ENCODE results near the gene POLR3C.
"Not testable (repeated sequence)": the region's sequence is repeated elsewhere in the genome, so short reads cannot be mapped to it uniquely, and the experiment has no call there.

Gene POLR3C

GRCh38 chr1:145786271-145786670 lies 37.7 kb upstream of the POLR3C start:
- Histone ChIP-seq H3K9me3 (ENCODE audit: control extremely low read depth in 1 of 5, control insufficient read depth in 4 of 5, insufficient read depth in 2 of 5, low read depth in 1 of 5, low read length in 4 of 5) (no peaks in the 10 kb centered on the region), H3K36me3 (ENCODE audit: control insufficient read depth in 4 of 4, insufficient read depth in 4 of 4, low read length in 3 of 4) (peaks cover 4 to 16% (median 13%) of the 10 kb centered on the region in 4 experiments), H3K4me1 (ENCODE audit: control extremely low read depth in 1 of 4, control insufficient read depth in 4 of 4, insufficient read depth in 4 of 4, low read length in 3 of 4) (no peaks in the 10 kb centered on the region), H3K27me3 (replicated peaks in 2 of 5; ENCODE audit: control insufficient read depth in 4 of 5, insufficient read depth in 5 of 5, low read length in 4 of 5) (no peaks in the 10 kb centered on the region), H3K4me3 (ENCODE audit: control insufficient read depth in 1 of 7, extremely low read depth in 1 of 7, insufficient read depth in 4 of 7, low read depth in 2 of 7, low read length in 6 of 7) (no peak overlapping the region), H3K27ac (ENCODE audit: insufficient read depth in 1 of 2, low read depth in 1 of 2, low read length in 2 of 2, poor library complexity in 1 of 2, severe bottlenecking in 2 of 2) (no peak overlapping the region)
- POLR2A ChIA-PET = no interaction called here
- DNase-seq = no peak
- WGBS (ENCODE audit: insufficient coverage) = no CpG with 5 or more reads among the region's 1 CpG
- CTCF ChIA-PET = interaction anchor here (1.4 kb wide), 1 partner anchor 17 kb away, joined by 6 read pairs; no protein-coding TSS in a partner anchor

DNA sequence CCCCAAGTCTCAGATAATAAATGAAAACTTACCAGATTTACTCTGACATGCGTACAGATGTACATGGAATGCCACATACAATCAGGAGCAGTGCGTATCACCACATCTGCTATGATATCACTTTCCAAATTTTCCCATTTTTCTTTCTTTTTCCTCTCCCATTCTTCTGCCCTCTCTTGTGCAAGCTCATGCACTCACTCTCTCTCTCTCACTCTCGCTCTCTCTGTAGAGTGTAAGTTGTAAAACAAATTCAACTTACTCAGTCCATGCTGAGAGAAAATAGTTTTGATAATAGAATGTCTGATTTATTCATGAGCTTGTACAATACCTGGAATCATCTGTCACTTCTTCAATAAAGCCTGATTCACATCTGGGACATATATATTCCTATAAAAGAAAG lies 35.4 kb upstream of the POLR3C start:
- 100% methylated on average over 1 of the region's 3 CpGs for WGBS (ENCODE audit: insufficient coverage)
- Histone ChIP-seq H3K9me3 (ENCODE audit: control extremely low read depth in 1 of 5, control insufficient read depth in 4 of 5, insufficient read depth in 2 of 5, low read depth in 1 of 5, low read length in 4 of 5) (no peaks in the 10 kb centered on the region), H3K4me1 (ENCODE audit: control extremely low read depth in 1 of 4, control insufficient read depth in 4 of 4, insufficient read depth in 4 of 4, low read length in 3 of 4) (no peaks in the 10 kb centered on the region), H3K27me3 (replicated peaks in 2 of 5; ENCODE audit: control insufficient read depth in 4 of 5, insufficient read depth in 5 of 5, low read length in 4 of 5) (no peaks in the 10 kb centered on the region), H3K4me3 (ENCODE audit: control insufficient read depth in 1 of 7, extremely low read depth in 1 of 7, insufficient read depth in 4 of 7, low read depth in 2 of 7, low read length in 6 of 7) (no peak overlapping the region), H3K36me3 (ENCODE audit: control insufficient read depth in 4 of 4, insufficient read depth in 4 of 4, low read length in 3 of 4) (peaks cover 4 to 19% (median 12%) of the 10 kb centered on the region in 4 experiments), H3K27ac (ENCODE audit: insufficient read depth in 1 of 2, low read depth in 1 of 2, low read length in 2 of 2, poor library complexity in 1 of 2, severe bottlenecking in 2 of 2) (no peak overlapping the region)
- ChIA-PET POLR2A (no interaction called here), CTCF (no interaction called here)
- DNase-seq = no peak

- WGBS (ENCODE audit: insufficient coverage) = 100% methylated on average over 1 of the region's 2 CpGs
- H3K9me3 ChIP-seq (ENCODE audit: control extremely low read depth in 1 of 5, control insufficient read depth in 4 of 5, insufficient read depth in 2 of 5, low read depth in 1 of 5, low read length in 4 of 5) = peaks cover under 1 to 11% (median 7%) of the 10 kb centered on the region in 5 experiments
- CTCF ChIA-PET; POLR2A ChIA-PET; DNase-seq; H3K4me1 ChIP-seq (ENCODE audit: control extremely low read depth in 1 of 4, control insufficient read depth in 4 of 4, insufficient read depth in 4 of 4, low read length in 3 of 4); H3K4me3 ChIP-seq (ENCODE audit: control insufficient read depth in 1 of 7, extremely low read depth in 1 of 7, insufficient read depth in 4 of 7, low read depth in 2 of 7, low read length in 6 of 7); H3K27me3 ChIP-seq (replicated peaks in 2 of 5; ENCODE audit: control insufficient read depth in 4 of 5, insufficient read depth in 5 of 5, low read length in 4 of 5); H3K27ac ChIP-seq (ENCODE audit: insufficient read depth in 1 of 2, low read depth in 1 of 2, low read length in 2 of 2, poor library complexity in 1 of 2, severe bottlenecking in 2 of 2): not testable (repeated sequence)
- H3K36me3 ChIP-seq (ENCODE audit: control insufficient read depth in 4 of 4, insufficient read depth in 4 of 4, low read length in 3 of 4) = peaks cover 2 to 12% (median 10%) of the 10 kb centered on the region in 4 experiments
Observed at GRCh38 chr1:145791860-145792259, 32.1 kb upstream of the POLR3C start.

DNA sequence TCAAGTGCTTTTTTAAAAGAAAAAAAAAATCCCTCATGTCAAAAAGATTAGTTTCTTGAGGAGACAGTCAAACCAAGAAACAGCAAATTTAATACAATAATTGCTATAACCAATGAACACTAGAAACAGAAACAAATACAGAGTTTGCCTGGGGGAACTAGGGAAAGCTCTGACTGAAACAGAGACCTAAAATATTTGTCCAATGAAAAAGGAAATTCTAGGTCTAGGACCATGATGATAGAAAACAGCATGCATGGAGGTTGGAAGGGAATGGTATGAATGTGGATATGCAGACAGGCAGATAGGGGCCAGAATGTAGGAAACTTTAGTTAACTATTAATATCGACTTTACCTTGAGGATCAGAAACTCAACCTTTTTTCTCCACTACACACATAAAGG lies 31.5 kb upstream of the POLR3C start:
- H3K27ac ChIP-seq (ENCODE audit: insufficient read depth in 1 of 2, low read depth in 1 of 2, low read length in 2 of 2, poor library complexity in 1 of 2, severe bottlenecking in 2 of 2) = no peak overlapping the region
- ChIA-PET CTCF (no interaction called here), POLR2A (no interaction called here)
- no peaks in the 10 kb centered on the region for H3K4me1 ChIP-seq (ENCODE audit: control extremely low read depth in 1 of 4, control insufficient read depth in 4 of 4, insufficient read depth in 4 of 4, low read length in 3 of 4)
- no peaks in the 10 kb centered on the region for H3K27me3 ChIP-seq (replicated peaks in 2 of 5; ENCODE audit: control insufficient read depth in 4 of 5, insufficient read depth in 5 of 5, low read length in 4 of 5)
- peaks cover 4 to 17% (median 12%) of the 10 kb centered on the region in 5 experiments for H3K9me3 ChIP-seq (ENCODE audit: control extremely low read depth in 1 of 5, control insufficient read depth in 4 of 5, insufficient read depth in 2 of 5, low read depth in 1 of 5, low read length in 4 of 5)
- H3K4me3 ChIP-seq (ENCODE audit: control insufficient read depth in 1 of 7, extremely low read depth in 1 of 7, insufficient read depth in 4 of 7, low read depth in 2 of 7, low read length in 6 of 7) = no peak overlapping the region
- DNase-seq = no peak
- no CpG with 5 or more reads among the region's 1 CpG for WGBS (ENCODE audit: insufficient coverage)
- peaks cover 2 to 12% (median 8%) of the 10 kb centered on the region in 4 experiments for H3K36me3 ChIP-seq (ENCODE audit: control insufficient read depth in 4 of 4, insufficient read depth in 4 of 4, low read length in 3 of 4)

DNA sequence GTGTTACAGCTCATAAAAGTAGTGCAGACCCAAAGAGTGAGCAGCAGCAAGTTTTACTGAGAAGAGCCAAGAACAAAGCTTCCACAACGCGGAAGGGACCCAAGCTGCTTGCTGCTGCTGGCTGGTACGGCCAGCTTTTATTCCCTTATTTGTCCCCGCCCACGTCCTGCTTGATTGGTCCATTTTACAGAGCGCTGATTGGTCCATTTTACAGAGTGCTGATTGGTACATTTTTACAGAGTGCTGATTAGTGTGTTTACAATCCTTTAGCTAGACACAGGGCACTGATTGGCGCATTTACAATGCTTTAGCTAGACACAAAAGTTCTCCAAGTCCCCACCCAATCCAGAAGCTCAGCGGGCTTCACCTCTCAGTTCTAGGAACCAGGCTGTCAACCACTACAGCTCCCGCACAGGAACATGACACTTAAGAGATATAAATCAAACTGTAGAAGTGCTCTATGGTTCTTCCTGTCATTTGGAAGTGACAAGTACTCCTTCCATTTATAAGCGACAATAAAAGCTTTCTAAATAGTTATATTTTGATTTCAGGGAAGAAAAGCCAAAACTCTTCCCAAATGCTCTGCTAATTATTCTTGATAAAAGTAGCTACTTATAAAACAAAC lies 28.6 kb upstream of the POLR3C start:
- peaks cover 4 to 27% (median 18%) of the 10 kb centered on the region in 5 experiments for H3K9me3 ChIP-seq (ENCODE audit: control extremely low read depth in 1 of 5, control insufficient read depth in 4 of 5, insufficient read depth in 2 of 5, low read depth in 1 of 5, low read length in 4 of 5)

DNA sequence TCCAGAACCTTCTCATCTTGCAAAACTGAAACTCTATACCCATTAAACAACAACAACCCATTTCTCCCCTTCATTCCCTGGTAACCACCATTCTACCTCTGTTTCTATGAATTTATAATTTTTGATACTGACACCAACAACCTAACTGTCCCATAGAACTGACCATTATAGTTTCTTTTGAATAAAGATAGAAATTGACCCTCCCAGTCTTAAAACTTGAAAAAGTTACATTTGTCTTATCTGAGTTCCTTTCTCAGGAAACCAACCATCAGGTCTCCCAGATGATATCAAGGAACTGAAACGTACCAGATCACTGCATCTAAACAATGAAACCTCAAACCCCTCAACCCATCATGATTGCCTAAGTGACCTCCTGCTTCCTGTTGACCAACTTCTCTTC lies 27.2 kb upstream of the POLR3C start:
- Histone ChIP-seq H3K4me3 (ENCODE audit: control insufficient read depth in 1 of 7, extremely low read depth in 1 of 7, insufficient read depth in 4 of 7, low read depth in 2 of 7, low read length in 6 of 7) (no peak overlapping the region), H3K27me3 (replicated peaks in 2 of 5; ENCODE audit: control insufficient read depth in 4 of 5, insufficient read depth in 5 of 5, low read length in 4 of 5) (no peaks in the 10 kb centered on the region), H3K9me3 (ENCODE audit: control extremely low read depth in 1 of 5, control insufficient read depth in 4 of 5, insufficient read depth in 2 of 5, low read depth in 1 of 5, low read length in 4 of 5) (peaks cover 4 to 27% (median 18%) of the 10 kb centered on the region in 5 experiments), H3K36me3 (ENCODE audit: control insufficient read depth in 4 of 4, insufficient read depth in 4 of 4, low read length in 3 of 4) (peaks cover 0 to 11% (median 5%) of the 10 kb centered on the region in 4 experiments), H3K27ac (ENCODE audit: insufficient read depth in 1 of 2, low read depth in 1 of 2, low read length in 2 of 2, poor library complexity in 1 of 2, severe bottlenecking in 2 of 2) (no peak overlapping the region), H3K4me1 (ENCODE audit: control extremely low read depth in 1 of 4, control insufficient read depth in 4 of 4, insufficient read depth in 4 of 4, low read length in 3 of 4) (peaks cover 0 to 3% (median 0%) of the 10 kb centered on the region in 4 experiments)
- ChIA-PET CTCF (interaction anchor here (0.6 kb wide), 1 partner anchor 31 kb away, joined by 3 read pairs; no protein-coding TSS in a partner anchor), POLR2A (no interaction called here)
- WGBS (ENCODE audit: insufficient coverage) = 45% methylated on average over 1 of the region's 1 CpG
- DNase-seq = no peak

More for the DNA sequence above, 28.6 kb upstream of the POLR3C start:
- Histone ChIP-seq H3K36me3 (ENCODE audit: control insufficient read depth in 4 of 4, insufficient read depth in 4 of 4, low read length in 3 of 4) (peaks cover 0 to 11% (median 5%) of the 10 kb centered on the region in 4 experiments), H3K4me1 (ENCODE audit: control extremely low read depth in 1 of 4, control insufficient read depth in 4 of 4, insufficient read depth in 4 of 4, low read length in 3 of 4) (peaks cover 0 to 1% (median 0%) of the 10 kb centered on the region in 4 experiments), H3K4me3 (ENCODE audit: control insufficient read depth in 1 of 7, extremely low read depth in 1 of 7, insufficient read depth in 4 of 7, low read depth in 2 of 7, low read length in 6 of 7) (no peak overlapping the region), H3K27me3 (replicated peaks in 2 of 5; ENCODE audit: control insufficient read depth in 4 of 5, insufficient read depth in 5 of 5, low read length in 4 of 5) (no peaks in the 10 kb centered on the region), H3K27ac (ENCODE audit: insufficient read depth in 1 of 2, low read depth in 1 of 2, low read length in 2 of 2, poor library complexity in 1 of 2, severe bottlenecking in 2 of 2) (no peak overlapping the region)
- 90% methylated on average over 8 of the region's 10 CpGs for WGBS (ENCODE audit: insufficient coverage)
- no peak for DNase-seq
- POLR2A ChIA-PET = no interaction called here
- CTCF ChIA-PET = interaction anchor here (0.9 to 1.6 kb wide), 3 partner anchors 14 to 50 kb away, joined by 3 to 4 read pairs (median 4); partner anchors contain the start of gene NUDT17

DNA sequence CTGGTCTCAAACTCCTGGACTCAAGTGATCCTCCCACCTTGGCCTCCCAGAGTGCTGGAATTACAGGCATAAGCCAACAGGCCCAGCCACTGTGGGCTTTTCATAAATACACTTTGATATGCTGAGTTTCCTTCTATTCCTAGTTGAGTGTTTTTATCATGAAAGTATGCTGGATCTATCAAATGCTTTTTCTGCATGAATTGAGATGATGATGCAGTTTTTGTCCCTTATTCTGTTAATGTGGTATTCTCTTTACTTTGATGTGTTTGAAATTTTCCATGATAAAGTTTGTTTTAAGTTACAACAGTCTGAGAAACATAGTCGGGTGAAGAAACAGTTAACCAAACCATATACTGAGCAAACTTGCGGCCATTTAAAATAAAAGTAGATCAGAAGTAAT lies 24.2 kb upstream of the POLR3C start:
- ChIA-PET POLR2A (no interaction called here), CTCF (no interaction called here)
- Histone ChIP-seq H3K9me3 (ENCODE audit: control extremely low read depth in 1 of 5, control insufficient read depth in 4 of 5, insufficient read depth in 2 of 5, low read depth in 1 of 5, low read length in 4 of 5) (peaks cover 4 to 27% (median 18%) of the 10 kb centered on the region in 5 experiments), H3K4me3 (ENCODE audit: control insufficient read depth in 1 of 7, extremely low read depth in 1 of 7, insufficient read depth in 4 of 7, low read depth in 2 of 7, low read length in 6 of 7) (no peak overlapping the region), H3K4me1 (ENCODE audit: control extremely low read depth in 1 of 4, control insufficient read depth in 4 of 4, insufficient read depth in 4 of 4, low read length in 3 of 4) (peaks cover 2 to 10% (median 8%) of the 10 kb centered on the region in 4 experiments), H3K36me3 (ENCODE audit: control insufficient read depth in 4 of 4, insufficient read depth in 4 of 4, low read length in 3 of 4) (peaks cover 0 to 5% (median 1%) of the 10 kb centered on the region in 4 experiments), H3K27me3 (replicated peaks in 2 of 5; ENCODE audit: control insufficient read depth in 4 of 5, insufficient read depth in 5 of 5, low read length in 4 of 5) (no peaks in the 10 kb centered on the region), H3K27ac (ENCODE audit: insufficient read depth in 1 of 2, low read depth in 1 of 2, low read length in 2 of 2, poor library complexity in 1 of 2, severe bottlenecking in 2 of 2) (no peak overlapping the region)
- no CpG with 5 or more reads among the region's 2 CpGs for whole genome bisulfite sequencing (ENCODE audit: insufficient coverage)
- DNase-seq = no peak
